ENCODE data around the gene ZNF283.

Gene ZNF283

GRCh38 chr19:43826787-43827754 lies at the start of gene ZNF283 (continued):
- TF ChIP-seq ZNF518A (tag by site-specific recombination; conservative IDR thresholded peaks at IDR 0.05; ENCODE audit: low read depth) (peak; percentile 99), ZNF266 (tag by site-specific recombination; IDR thresholded peaks at IDR 0.05; ENCODE audit: low read depth) (peak; percentile 84; the same call in 1 of the 2 replicates)

- H3K9me3 ChIP-seq (ENCODE audit: control insufficient read depth, insufficient read depth, low read depth, low read length), result no peaks in the 10 kb centered on the region
- POLR2A ChIA-PET, result interaction anchor here (1.2 to 2.0 kb wide), 2 partner anchors 24 to 27 kb away, joined by 3 to 6 read pairs; partner anchors contain the start of gene SMG9
- no peak for TF ChIP-seq ZBTB7A (tag by site-specific recombination; IDR thresholded peaks at IDR 0.05; ENCODE audit: low read depth)
- TF ChIP-seq ZNF560 (tag by site-specific recombination; IDR thresholded peaks at IDR 0.05; ENCODE audit: borderline replicate concordance), result no peak
- no peak for TF ChIP-seq ZNF114 (tag by site-specific recombination; IDR thresholded peaks at IDR 0.05)
- TF ChIP-seq TCF7L2 (IDR thresholded peaks at IDR 0.05; ENCODE audit: borderline replicate concordance, low read depth, low read length), result no peak
- no peak for TF ChIP-seq ZNF426 (tag by site-specific recombination; IDR thresholded peaks at IDR 0.05)
- no peak for TF ChIP-seq ZNF580 (tag by site-specific recombination; IDR thresholded peaks at IDR 0.05)
- TF ChIP-seq ZNF404 (tag by site-specific recombination; IDR thresholded peaks at IDR 0.05), result no peak
- TF ChIP-seq ZNF280D (tag by site-specific recombination; IDR thresholded peaks at IDR 0.05), result no peak
- TF ChIP-seq ZNF529 (tag by site-specific recombination; IDR thresholded peaks at IDR 0.05; ENCODE audit: insufficient replicate concordance), result no peak
- no peak for TF ChIP-seq GLI4 (tag by site-specific recombination; IDR thresholded peaks at IDR 0.05)
- TF ChIP-seq ZNF112 (tag by site-specific recombination; IDR thresholded peaks at IDR 0.05), result no peak
- TF ChIP-seq KLF8 (tag by site-specific recombination; IDR thresholded peaks at IDR 0.05), result no peak
- CTCF ChIA-PET, result interaction anchor here (0.7 to 17.4 kb wide), 9 partner anchors 12 to 259 kb away, joined by 3 to 203 read pairs (median 4); no protein-coding TSS in a partner anchor
- H3K36me3 ChIP-seq (ENCODE audit: control insufficient read depth in 2 of 2, insufficient read depth in 1 of 2, low read length in 2 of 2), result no peaks in the 10 kb centered on the region
- H3K27ac ChIP-seq (ENCODE audit: extremely low read depth, low read depth, low read length), result no peak overlapping the region
- peaks cover 10% of the 10 kb centered on the region; the same call in 1 of the 2 replicates for H3K4me1 ChIP-seq (ENCODE audit: control insufficient read depth, insufficient read depth, low read length)
- H3K4me3 ChIP-seq (ENCODE audit: low read depth, low read length), result no peak overlapping the region
Measured at GRCh38 chr19:43778651-43779050, 48.5 kb upstream of the ZNF283 start.

Data from HEK293 (cell line).